ENCODE measurements around the gene DLK2.

Gene DLK2

GRCh38 chr6:43481075-43481474, 25.7 kb upstream of the DLK2 start:
- no peaks in the 10 kb centered on the region for H3K27me3 ChIP-seq (ENCODE audit: control insufficient read depth, low read length)
- no peaks in the 10 kb centered on the region for H3K36me3 ChIP-seq (ENCODE audit: control insufficient read depth, low read length)
- H4K20me1 ChIP-seq (ENCODE audit: control insufficient read depth, insufficient read depth, low read depth, low read length) = no peaks in the 10 kb centered on the region; the same call in 1 of the 2 replicates
- no peak overlapping the region for H3K4me2 ChIP-seq (ENCODE audit: low read length)
- H3K4me3 ChIP-seq (ENCODE audit: low read length) = no peak overlapping the region
- H3K4me1 ChIP-seq (ENCODE audit: control insufficient read depth, low read length) = peaks cover 20% of the 10 kb centered on the region
- peaks cover 2% of the 10 kb centered on the region; the same call in 1 of the 2 replicates for H3F3A ChIP-seq (ENCODE audit: control insufficient read depth, insufficient read depth)
- no peaks in the 10 kb centered on the region for H3K9me3 ChIP-seq (ENCODE audit: control insufficient read depth, insufficient read depth, low read length)
- no peak overlapping the region for H3K27ac ChIP-seq (ENCODE audit: low read depth, low read length)
- H3K9me2 ChIP-seq (replicated peaks; ENCODE audit: control insufficient read depth, low read length) = no peaks in the 10 kb centered on the region
- TF ChIP-seq CTCF (IDR thresholded peaks at IDR 0.05; ENCODE audit: low read depth, low read length, poor library complexity, severe bottlenecking) = no peak
- TF ChIP-seq EZH2phosphoT487 (IDR thresholded peaks at IDR 0.05; ENCODE audit: borderline replicate concordance, low read length) = no peak
- H3K79me2 ChIP-seq (ENCODE audit: control insufficient read depth, low read length) = peaks cover 67% of the 10 kb centered on the region

GRCh38 chr6:43478008-43478372, 22.6 kb upstream of the DLK2 start:
- Histone ChIP-seq H3K9me2 (replicated peaks; ENCODE audit: control insufficient read depth, low read length) (no peaks in the 10 kb centered on the region), H3K4me3 (ENCODE audit: low read length) (peak overlapping the region; percentile 78), H3K4me1 (ENCODE audit: control insufficient read depth, low read length) (peaks cover 20% of the 10 kb centered on the region), H3K9me3 (ENCODE audit: control insufficient read depth, insufficient read depth, low read length) (no peaks in the 10 kb centered on the region), H3K27me3 (ENCODE audit: control insufficient read depth, low read length) (no peaks in the 10 kb centered on the region), H3K79me2 (ENCODE audit: control insufficient read depth, low read length) (peaks cover 51% of the 10 kb centered on the region), H4K20me1 (ENCODE audit: control insufficient read depth, insufficient read depth, low read depth, low read length) (no peaks in the 10 kb centered on the region; the same call in 1 of the 2 replicates), H3K36me3 (ENCODE audit: control insufficient read depth, low read length) (no peaks in the 10 kb centered on the region), H3K4me2 (ENCODE audit: low read length) (peak overlapping the region; percentile 84), H3F3A (ENCODE audit: control insufficient read depth, insufficient read depth) (peaks cover 2% of the 10 kb centered on the region; the same call in 1 of the 2 replicates), H3K27ac (ENCODE audit: low read depth, low read length) (no peak overlapping the region)
- TF ChIP-seq CTCF (IDR thresholded peaks at IDR 0.05; ENCODE audit: low read depth, low read length, poor library complexity, severe bottlenecking) (no peak), EZH2phosphoT487 (IDR thresholded peaks at IDR 0.05; ENCODE audit: borderline replicate concordance, low read length) (no peak)

- Histone ChIP-seq H3K27ac (ENCODE audit: low read depth, low read length) (0 out of 2 replicates have a peak within 1 kb of the TSS, but pooled peaks have one; percentile 11), H3K27me3 (ENCODE audit: control insufficient read depth, low read length) (no peaks in the 10 kb centered on the region)
Measured at GRCh38 chr6:43477235-43478007, 22.1 kb upstream of the DLK2 start, which contains the start of gene TJAP1. Gene TJAP1, plus strand, starts transcription at chr6:43477570. Its CDS starts 21,432 bp downstream, at chr6:43499002.

More at GRCh38 chr6:43477235-43478007, 22.1 kb upstream of the DLK2 start, which contains the start of gene TJAP1:
- H3K4me1 ChIP-seq (ENCODE audit: control insufficient read depth, low read length) = peaks cover 20% of the 10 kb centered on the region
- peak within 1 kb of the TSS; percentile 84 for H3K4me2 ChIP-seq (ENCODE audit: low read length)
- H3F3A ChIP-seq (ENCODE audit: control insufficient read depth, insufficient read depth) = peaks cover 2% of the 10 kb centered on the region; the same call in 1 of the 2 replicates
- H3K9me2 ChIP-seq (replicated peaks; ENCODE audit: control insufficient read depth, low read length) = no peaks in the 10 kb centered on the region
- H3K4me3 ChIP-seq (ENCODE audit: low read length) = peak within 1 kb of the TSS; percentile 78
- no peaks in the 10 kb centered on the region; the same call in 1 of the 2 replicates for H4K20me1 ChIP-seq (ENCODE audit: control insufficient read depth, insufficient read depth, low read depth, low read length)
- no peaks in the 10 kb centered on the region for H3K9me3 ChIP-seq (ENCODE audit: control insufficient read depth, insufficient read depth, low read length)
- H3K79me2 ChIP-seq (ENCODE audit: control insufficient read depth, low read length) = peaks cover 46% of the 10 kb centered on the region
- H3K36me3 ChIP-seq (ENCODE audit: control insufficient read depth, low read length) = no peaks in the 10 kb centered on the region
- TF ChIP-seq EZH2phosphoT487 (IDR thresholded peaks at IDR 0.05; ENCODE audit: borderline replicate concordance, low read length) = no peak
- TF ChIP-seq CTCF (IDR thresholded peaks at IDR 0.05; ENCODE audit: low read depth, low read length, poor library complexity, severe bottlenecking) = no peak
